ENCODE data around the gene URI1. TPM values are rescaled to one million over a fixed set of nuclear protein-coding genes. Genes with fewer than 3 reads are reported as not detected.

The URI1 gene
- total RNA-seq, 1 experiment from 2014 or later, result 68.9 TPM

GRCh38 chr19:29926031-29926430, 16.0 kb upstream of the URI1 start:
- H3K9me3 Mint-ChIP-seq (ENCODE audit: unreplicated experiment), result no peaks in the 10 kb centered on the region
- CTCF ChIA-PET, result interaction anchor here (0.5 to 1.4 kb wide), 4 partner anchors 15 to 1498 kb away, joined by 3 to 7 read pairs (median 4); no protein-coding TSS in a partner anchor
- BruUV-seq (replicated peaks), result no TSS peak
- no peak for DNase-seq (ENCODE audit: unreplicated experiment)
- TF ChIP-seq CTCF (IDR thresholded peaks at IDR 0.05; ENCODE audit: unreplicated experiment), result no peak
- intact Hi-C loops (cut with micrococcal nuclease), result no loop called here
- H3K36me3 Mint-ChIP-seq (ENCODE audit: insufficient read depth, unreplicated experiment), result no peaks in the 10 kb centered on the region
- H3K4me3 Mint-ChIP-seq (ENCODE audit: unreplicated experiment), result no peak overlapping the region
- H3K4me1 Mint-ChIP-seq (ENCODE audit: insufficient read depth, unreplicated experiment), result no peaks in the 10 kb centered on the region
- peaks cover 12% of the 10 kb centered on the region for H3K27me3 Mint-ChIP-seq (ENCODE audit: insufficient read depth, unreplicated experiment)
- no peak overlapping the region for H3K27ac Mint-ChIP-seq (ENCODE audit: low read depth, unreplicated experiment)
- POLR2A ChIA-PET, result no interaction called here

- Mint-ChIP-seq H3K27me3 (ENCODE audit: insufficient read depth, unreplicated experiment) (peaks cover 12% of the 10 kb centered on the region), H3K27ac (ENCODE audit: low read depth, unreplicated experiment) (no peak overlapping the region), H3K36me3 (ENCODE audit: insufficient read depth, unreplicated experiment) (no peaks in the 10 kb centered on the region), H3K4me1 (ENCODE audit: insufficient read depth, unreplicated experiment) (no peaks in the 10 kb centered on the region), H3K9me3 (ENCODE audit: unreplicated experiment) (no peaks in the 10 kb centered on the region), H3K4me3 (ENCODE audit: unreplicated experiment) (no peak overlapping the region)
- intact Hi-C loops (cut with micrococcal nuclease), result no loop called here
- no peak for DNase-seq (ENCODE audit: unreplicated experiment)
- no TSS peak for BruUV-seq (replicated peaks)
- CTCF ChIA-PET, result interaction anchor here (0.5 to 1.4 kb wide), 5 partner anchors 15 to 1497 kb away, joined by 3 to 7 read pairs (median 4); no protein-coding TSS in a partner anchor
- no peak for TF ChIP-seq CTCF (IDR thresholded peaks at IDR 0.05; ENCODE audit: unreplicated experiment)
- POLR2A ChIA-PET, result no interaction called here
Measured at GRCh38 chr19:29926801-29927200, 15.2 kb upstream of the URI1 start.

GRCh38 chr19:29927944-29928625, 14.0 kb upstream of the URI1 start:
- peaks cover 12% of the 10 kb centered on the region for H3K27me3 Mint-ChIP-seq (ENCODE audit: insufficient read depth, unreplicated experiment)
- TF ChIP-seq CTCF (IDR thresholded peaks at IDR 0.05; ENCODE audit: unreplicated experiment), result no peak
- no peak overlapping the region for H3K27ac Mint-ChIP-seq (ENCODE audit: low read depth, unreplicated experiment)
- no TSS peak for BruUV-seq (replicated peaks)
- H3K4me1 Mint-ChIP-seq (ENCODE audit: insufficient read depth, unreplicated experiment), result no peaks in the 10 kb centered on the region
- intact Hi-C loops (cut with micrococcal nuclease), result no loop called here
- POLR2A ChIA-PET, result interaction anchor here (0.9 kb wide), 1 partner anchor 13 kb away, joined by 5 read pairs; no protein-coding TSS in a partner anchor
- H3K36me3 Mint-ChIP-seq (ENCODE audit: insufficient read depth, unreplicated experiment), result no peaks in the 10 kb centered on the region
- no peak for DNase-seq (ENCODE audit: unreplicated experiment)
- H3K9me3 Mint-ChIP-seq (ENCODE audit: unreplicated experiment), result no peaks in the 10 kb centered on the region
- H3K4me3 Mint-ChIP-seq (ENCODE audit: unreplicated experiment), result no peak overlapping the region
- CTCF ChIA-PET, result interaction anchor here (0.6 to 1.1 kb wide), 3 partner anchors 56 to 498 kb away, joined by 3 to 5 read pairs (median 3); no protein-coding TSS in a partner anchor

GRCh38 chr19:29928831-29929230, 13.2 kb upstream of the URI1 start:
- POLR2A ChIA-PET, result no interaction called here
- no peak overlapping the region for H3K4me3 Mint-ChIP-seq (ENCODE audit: unreplicated experiment)
- H3K27ac Mint-ChIP-seq (ENCODE audit: low read depth, unreplicated experiment), result no peak overlapping the region
- H3K36me3 Mint-ChIP-seq (ENCODE audit: insufficient read depth, unreplicated experiment), result no peaks in the 10 kb centered on the region
- BruUV-seq (replicated peaks), result no TSS peak
- CTCF ChIA-PET, result interaction anchor here (0.5 to 1.1 kb wide), 2 partner anchors 57 to 168 kb away, joined by 3 read pairs; no protein-coding TSS in a partner anchor
- DNase-seq (ENCODE audit: unreplicated experiment), result no peak
- H3K4me1 Mint-ChIP-seq (ENCODE audit: insufficient read depth, unreplicated experiment), result no peaks in the 10 kb centered on the region
- peaks cover 12% of the 10 kb centered on the region for H3K27me3 Mint-ChIP-seq (ENCODE audit: insufficient read depth, unreplicated experiment)
- intact Hi-C loops (cut with micrococcal nuclease), result no loop called here
- no peaks in the 10 kb centered on the region for H3K9me3 Mint-ChIP-seq (ENCODE audit: unreplicated experiment)
- no peak for TF ChIP-seq CTCF (IDR thresholded peaks at IDR 0.05; ENCODE audit: unreplicated experiment)
